Smooth muscle cell (in vitro differentiated cells): ENCODE data around the gene PCCA. TPM values are rescaled to one million over a fixed set of nuclear protein-coding genes. Genes with fewer than 3 reads are reported as not detected.

Experiments used
- DNase-seq: peaks from one replicate; lab custom pipeline; 2025; ENCODE audit not compliant: unreplicated experiment; lab: John Stamatoyannopoulos, UW
- H2AFZ ChIP-seq: fragments of 200-600 bp; sonication (generic); 2 replicates; pipeline ENCODE4 v1.6.0; 2016; ENCODE audit warnings: antibody characterized with exemption, low read depth, mild to moderate bottlenecking
- H3F3A ChIP-seq: fragments of 200-600 bp; sonication (generic); 2 replicates; pipeline ENCODE4 v1.6.0; 2017; ENCODE audit warnings: antibody characterized with exemption, low read depth
- H3K27ac ChIP-seq: fragments of 200-600 bp; sonication (generic); 2 replicates; pipeline ENCODE4 v1.5.1; 2016; ENCODE audit warnings: low read depth, mild to moderate bottlenecking
- H3K27me3 ChIP-seq: fragments of 200-600 bp; sonication (generic); 2 replicates; pipeline ENCODE4 v1.6.1; 2016; ENCODE audit warnings: low read depth, mild to moderate bottlenecking
- H3K36me3 ChIP-seq: fragments of 200-600 bp; sonication (generic); 2 replicates; pipeline ENCODE4 v1.5.1; 2016; ENCODE audit warnings: low read depth
- H3K4me1 ChIP-seq: fragments of 200-600 bp; sonication (generic); 2 replicates; pipeline ENCODE4 v1.5.1; 2016; ENCODE audit warnings: low read depth
- H3K4me2 ChIP-seq: fragments of 200-600 bp; sonication (generic); 2 replicates; pipeline ENCODE4 v1.6.0; 2016; ENCODE audit warnings: mild to moderate bottlenecking
- H3K4me3 ChIP-seq: fragments of 200-600 bp; sonication (generic); 2 replicates; pipeline ENCODE4 v1.5.1; 2016; ENCODE audit warnings: mild to moderate bottlenecking
- H3K79me2 ChIP-seq: fragments of 200-600 bp; sonication (generic); 2 replicates; pipeline ENCODE4 v1.6.0; 2016; ENCODE audit warnings: low read depth, mild to moderate bottlenecking
- H3K9ac ChIP-seq: fragments of 200-600 bp; sonication (generic); 2 replicates; pipeline ENCODE4 v1.6.0; 2016; ENCODE audit warnings: low read depth
- H3K9me3 ChIP-seq: fragments of 200-600 bp; sonication (generic); replicated peaks from 2 replicates; pipeline ENCODE4 v1.5.1; 2016; ENCODE audit warnings: low read depth
- H4K20me1 ChIP-seq: fragments of 200-600 bp; sonication (generic); 2 replicates; pipeline ENCODE4 v1.6.0; 2016; ENCODE audit warnings: low read depth
- CTCF ChIP-seq: fragments of 200-600 bp; sonication (generic); IDR thresholded peaks from 2 replicates; pipeline ENCODE4 v1.5.1; 2017; ENCODE audit warnings: borderline replicate concordance, mild to moderate bottlenecking, antibody characterized with exemption; ENCODE audit not compliant: insufficient read depth, poor library complexity, severe bottlenecking
- WGBS: methylation state at CpG from one replicate; pipeline ENCODE4 v1.1.7; 2016; ENCODE audit warnings: low lambda C conversion rate; 5-methylcytosine and 5-hydroxymethylcytosine counted together
- polyA plus RNA-seq: library from polyadenylated mRNA; unstranded; fragments of >200 nt; fragmentation: Nextera tagmentation; extraction: Ambion mirVana; gene quantifications from 2 replicates; pipeline ENCODE4 v1.2.1, GENCODE V29; 2016
- total RNA-seq: library from RNA; depleted of rRNA; stranded (reverse); fragments of >200 nt; gene quantifications from 2 replicates; pipeline ENCODE4 v1.2.3, GENCODE V29; 2014

PCCA gene
- total RNA-seq (19.5 and 19.6 TPM in 2 replicates), polyA plus RNA-seq (24.0 and 24.7 TPM in 2 replicates)

- DNase-seq, result peak; percentile 91
- H3F3A ChIP-seq, result no peaks in the 10 kb centered on the region
- H3K36me3 ChIP-seq, result no peaks in the 10 kb centered on the region
- peak within 1 kb of the TSS; percentile 95 for H2AFZ ChIP-seq
- no peaks in the 10 kb centered on the region for H3K27me3 ChIP-seq
- peaks cover 37% of the 10 kb centered on the region for H4K20me1 ChIP-seq
- H3K9me3 ChIP-seq, result no peaks in the 10 kb centered on the region
- H3K79me2 ChIP-seq, result peaks cover 44% of the 10 kb centered on the region
- peak within 1 kb of the TSS; percentile 82 for H3K4me3 ChIP-seq
- peak within 1 kb of the TSS; percentile 8 for H3K27ac ChIP-seq
- WGBS, result under 1% methylated on average over 63 of the region's 77 CpGs
- TF ChIP-seq CTCF, result no peak
- peak within 1 kb of the TSS; percentile 88 for H3K4me2 ChIP-seq
- H3K4me1 ChIP-seq, result peaks cover 9% of the 10 kb centered on the region
- H3K9ac ChIP-seq, result peak within 1 kb of the TSS; percentile 75
Observed at GRCh38 chr13:100088644-100089464, at the start of gene PCCA. PCCA (plus strand) TSS chr13:100089093; CDS start chr13:100089121, 28 bp downstream.

GRCh38 chr13:100039740-100040139, 49.2 kb upstream of the PCCA start:
- no peak for TF ChIP-seq CTCF
- Histone ChIP-seq H3K9me3 (no peaks in the 10 kb centered on the region), H3F3A (no peaks in the 10 kb centered on the region), H3K4me3 (no peak overlapping the region), H3K9ac (no peak overlapping the region), H3K4me2 (peak overlapping the region; percentile 55), H3K79me2 (no peaks in the 10 kb centered on the region), H3K27ac (no peak overlapping the region), H4K20me1 (no peaks in the 10 kb centered on the region), H3K4me1 (peaks cover 6% of the 10 kb centered on the region), H3K27me3 (no peaks in the 10 kb centered on the region), H2AFZ (peak overlapping the region; percentile 20), H3K36me3 (no peaks in the 10 kb centered on the region)
- no peak for DNase-seq
- 42% methylated on average over 4 of the region's 4 CpGs for WGBS

- H3K79me2 ChIP-seq, result no peaks in the 10 kb centered on the region
- no peak overlapping the region for H3K9ac ChIP-seq
- 27% methylated on average over 3 of the region's 3 CpGs for WGBS
- H4K20me1 ChIP-seq, result no peaks in the 10 kb centered on the region
- H3F3A ChIP-seq, result no peaks in the 10 kb centered on the region
- H3K9me3 ChIP-seq, result no peaks in the 10 kb centered on the region
- no peak for TF ChIP-seq CTCF
- H3K27me3 ChIP-seq, result no peaks in the 10 kb centered on the region
- DNase-seq, result no peak
- H3K4me3 ChIP-seq, result no peak overlapping the region
- H3K4me2 ChIP-seq, result peak overlapping the region; percentile 55
- H3K4me1 ChIP-seq, result peaks cover 6% of the 10 kb centered on the region
- H3K36me3 ChIP-seq, result no peaks in the 10 kb centered on the region
- H2AFZ ChIP-seq, result peak overlapping the region; percentile 20
- no peak overlapping the region for H3K27ac ChIP-seq
Observed at GRCh38 chr13:100040196-100040595, 48.7 kb upstream of the PCCA start.
